NB4 (cell line): ENCODE data around the gene RPP40.

Experiments
- CTCF ChIP-seq: IDR thresholded peaks from one replicate; pipeline ENCODE4 v1.5.1; 2012; ENCODE audit warnings: low read depth, low read length
- MAX ChIP-seq: IDR thresholded peaks from 2 replicates; pipeline ENCODE4 v1.6.1; 2011; ENCODE audit warnings: low read depth, low read length
- MYC ChIP-seq: IDR thresholded peaks from 2 replicates; pipeline ENCODE4 v1.6.1; 2011; ENCODE audit warnings: low read depth, low read length
- POLR2A ChIP-seq: IDR thresholded peaks from 2 replicates; pipeline ENCODE4 v1.6.1; 2011; ENCODE audit warnings: mild to moderate bottlenecking; ENCODE audit not compliant: insufficient read length; ENCODE audit errors: extremely low read depth

GRCh38 chr6:5034736-5035135, 30.9 kb upstream of the RPP40 start:
- TF ChIP-seq CTCF (no peak), MYC (no peak), POLR2A (no peak), MAX (no peak)
